GM19043 (cell line): ENCODE results near the gene TEAD4.

Experiments used
- ATAC-seq: cut with Tn5 transposase; IDR thresholded peaks from one replicate; pipeline ENCODE4 v1.9.1; 2021; ENCODE audit warnings: low read depth; ENCODE audit not compliant: unreplicated experiment

TEAD4 gene

DNA sequence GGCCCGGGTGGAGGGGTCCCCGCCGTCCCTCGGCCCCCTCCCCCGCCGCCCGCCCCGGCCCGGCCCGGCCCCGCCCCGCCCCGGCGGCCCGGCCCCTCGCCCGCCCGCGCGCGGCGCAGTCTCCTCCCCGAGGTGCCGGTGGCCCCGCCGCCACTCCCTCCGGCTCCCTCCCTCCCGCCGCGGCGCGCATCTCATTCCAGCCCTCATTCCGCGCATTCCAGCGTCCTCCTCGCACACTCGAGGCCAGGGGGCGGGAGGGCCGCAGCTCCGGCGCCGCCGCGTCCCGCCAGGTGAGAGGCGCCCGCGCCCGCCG, at the start of gene TEAD4:
TSS of gene TEAD4 (plus strand) at position 206 of the 313 bp plus-strand sequence.
- ATAC-seq, result no peak

DNA sequence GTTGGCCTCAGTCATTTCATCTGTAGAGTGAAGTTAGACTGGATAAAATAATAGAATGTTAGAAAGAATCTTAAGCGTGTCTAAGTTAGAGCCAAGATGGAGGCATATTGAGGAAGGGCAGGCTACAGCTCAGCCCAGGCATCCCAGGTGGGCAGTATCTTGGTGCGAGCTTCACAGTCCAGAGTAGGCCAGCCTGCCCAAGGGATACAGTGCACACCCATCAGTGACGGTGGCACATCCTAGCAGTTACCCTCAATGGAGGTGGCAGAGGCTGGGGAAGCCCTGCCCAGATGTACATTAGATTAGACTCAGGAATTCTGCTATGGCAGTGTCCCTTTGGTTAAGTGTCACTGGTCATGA, 47.0 kb upstream of the TEAD4 start:
- no peak for ATAC-seq

DNA sequence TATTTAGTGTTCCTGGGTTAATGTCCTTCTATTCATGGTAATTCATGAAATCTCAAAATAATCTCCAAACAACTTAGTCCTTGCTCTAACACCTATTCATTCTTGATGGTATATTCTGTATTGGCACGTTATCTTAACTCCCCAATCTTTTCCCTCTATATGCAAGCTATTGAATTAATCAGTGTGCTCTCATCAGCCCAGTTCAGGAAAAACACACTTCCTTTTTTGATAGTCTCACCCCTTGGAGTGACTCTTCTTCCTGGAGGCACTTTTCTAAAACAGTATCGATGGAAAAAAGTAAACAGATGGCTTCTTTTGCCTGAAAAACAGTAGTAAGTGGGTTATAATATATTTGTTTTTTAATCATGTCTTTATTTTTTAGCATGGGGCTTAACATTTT, 39.9 kb upstream of the TEAD4 start:
- no peak for ATAC-seq

- no peak for ATAC-seq
These were observed 36.9 kb upstream of the TEAD4 start for GRCh38 chr12:2922329-2922728.

DNA sequence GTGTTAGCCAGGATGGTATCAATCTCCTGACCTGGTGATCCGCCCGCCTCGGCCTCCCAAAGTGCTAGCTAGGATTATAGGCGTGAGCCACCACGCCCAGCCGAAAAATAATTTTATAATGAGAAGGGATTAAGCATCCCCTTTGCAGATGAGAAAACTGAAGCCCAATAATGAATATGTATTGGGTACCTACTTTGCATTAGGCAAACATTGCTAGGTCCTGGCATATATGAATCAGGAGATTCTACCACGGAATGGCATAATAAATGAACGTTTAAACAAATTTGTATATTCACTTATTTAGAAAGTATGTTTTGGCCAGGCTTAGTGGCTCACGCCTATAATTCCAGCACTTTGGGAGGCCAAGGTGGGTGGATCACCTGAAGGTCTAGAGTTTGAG, 36.1 kb upstream of the TEAD4 start:
- no peak for ATAC-seq

GRCh38 chr12:2924019-2924418, 35.2 kb upstream of the TEAD4 start:
- ATAC-seq, result no peak

GRCh38 chr12:2925322-2925995, 33.7 kb upstream of the TEAD4 start:
- no peak for ATAC-seq

DNA sequence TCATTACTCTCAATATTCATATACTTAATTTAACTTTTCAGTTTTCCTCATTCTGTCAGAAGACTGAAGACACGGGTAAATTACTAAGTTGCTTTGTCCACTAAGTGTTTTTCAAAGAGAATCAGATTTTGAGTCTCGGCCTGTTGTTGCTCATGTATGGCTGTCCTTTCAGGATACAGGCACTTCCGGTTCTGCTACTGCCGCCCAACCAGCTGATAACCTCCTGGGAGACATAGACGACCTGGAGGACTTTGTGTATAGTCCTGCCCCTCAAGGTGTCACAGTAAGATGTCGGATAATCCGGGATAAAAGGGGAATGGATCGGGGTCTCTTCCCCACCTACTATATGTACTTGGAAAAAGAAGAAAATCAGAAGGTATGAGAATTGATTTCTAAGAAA, 28.3 kb upstream of the TEAD4 start:
- ATAC-seq, result no peak

DNA sequence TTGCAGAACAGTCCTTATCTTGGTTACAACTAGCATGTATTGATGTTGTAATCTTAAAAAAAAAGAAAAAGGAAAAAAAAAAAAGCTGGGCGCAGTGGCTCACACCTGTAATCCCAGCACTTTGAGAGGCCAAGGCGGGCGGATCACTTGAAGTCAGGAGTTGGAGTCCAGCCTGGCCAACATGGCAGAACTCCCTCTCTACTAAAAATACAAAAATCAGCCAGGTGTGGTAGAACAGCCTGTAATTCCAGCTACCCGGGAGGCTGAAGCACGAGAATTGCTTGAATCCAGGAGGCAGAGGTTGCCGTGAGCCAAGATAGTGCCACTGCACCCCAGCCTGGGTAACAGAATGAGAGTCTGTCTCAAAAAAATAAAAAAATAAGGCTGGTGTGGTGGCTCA, 25.6 kb upstream of the TEAD4 start:
- ATAC-seq, result no peak

DNA sequence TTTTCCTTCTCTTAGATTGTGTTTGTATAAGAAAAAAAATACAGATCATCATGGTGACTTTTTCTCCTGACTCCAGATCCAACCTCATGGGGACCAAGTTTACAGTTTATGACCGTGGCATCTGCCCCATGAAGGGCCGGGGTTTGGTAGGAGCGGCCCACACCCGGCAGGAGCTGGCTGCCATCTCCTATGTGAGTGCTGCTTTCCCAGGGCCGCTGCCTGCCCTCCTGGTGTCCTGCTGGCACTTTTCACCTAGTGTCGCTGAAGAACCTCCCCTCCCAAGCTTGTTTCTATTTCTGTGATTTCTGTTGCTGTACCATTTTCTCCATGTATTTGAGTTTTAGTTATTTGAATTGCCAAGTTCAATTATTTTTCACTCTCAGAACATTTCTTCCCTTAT, 24.8 kb upstream of the TEAD4 start:
- ATAC-seq, result no peak

- no peak for ATAC-seq
These were observed 22.9 kb upstream of the TEAD4 start for GRCh38 chr12:2936301-2936700.

- ATAC-seq, result no peak
These were observed 21.7 kb upstream of the TEAD4 start for GRCh38 chr12:2937500-2937899.

- ATAC-seq, result no peak
These were observed 20.0 kb upstream of the TEAD4 start for GRCh38 chr12:2939191-2939590.

- no peak for ATAC-seq
These were observed 18.6 kb upstream of the TEAD4 start for GRCh38 chr12:2940564-2940963.

- ATAC-seq, result no peak
These were observed 17.7 kb upstream of the TEAD4 start for GRCh38 chr12:2941524-2941923.

GRCh38 chr12:2944401-2945047, 14.7 kb upstream of the TEAD4 start:
- no peak for ATAC-seq

DNA sequence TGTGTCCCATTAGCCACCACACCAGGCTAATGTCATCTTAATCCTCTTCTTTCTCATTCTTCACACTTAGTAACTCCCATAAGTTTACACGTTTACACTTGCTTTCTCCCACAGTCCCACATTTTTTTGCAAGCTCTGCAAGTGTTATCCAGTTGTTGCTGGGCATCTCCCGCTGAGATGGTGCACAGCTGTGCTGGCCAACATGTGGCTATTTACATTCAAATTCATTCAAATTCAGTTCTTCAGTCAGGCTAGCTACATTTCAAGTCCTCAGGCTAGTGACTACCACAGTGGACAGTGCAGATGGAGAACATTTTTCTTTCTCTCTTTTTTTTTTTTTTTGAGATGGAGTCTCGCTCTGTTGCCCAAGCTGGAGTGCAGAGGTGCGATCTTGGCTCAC, 9.8 kb upstream of the TEAD4 start:
- no peak for ATAC-seq

DNA sequence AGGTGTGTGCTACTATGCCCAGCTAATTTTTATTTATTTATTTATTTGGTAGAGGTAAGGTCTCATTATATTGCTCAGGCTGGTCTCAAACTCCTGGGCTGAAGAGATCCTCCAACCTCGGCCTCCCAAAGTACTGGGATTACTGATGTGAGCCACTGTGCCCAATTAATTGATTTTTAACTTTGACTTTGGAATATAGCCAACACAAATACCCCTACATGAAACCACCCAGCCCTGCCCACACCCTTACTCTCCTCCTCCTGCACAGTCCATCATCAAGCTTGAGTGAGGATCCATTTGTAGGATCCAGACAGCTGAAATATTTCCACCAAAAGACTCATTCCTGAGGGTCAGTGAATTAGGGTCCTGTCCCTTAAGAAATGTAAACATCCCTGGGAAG, 3.3 kb upstream of the TEAD4 start:
- ATAC-seq, result no peak

DNA sequence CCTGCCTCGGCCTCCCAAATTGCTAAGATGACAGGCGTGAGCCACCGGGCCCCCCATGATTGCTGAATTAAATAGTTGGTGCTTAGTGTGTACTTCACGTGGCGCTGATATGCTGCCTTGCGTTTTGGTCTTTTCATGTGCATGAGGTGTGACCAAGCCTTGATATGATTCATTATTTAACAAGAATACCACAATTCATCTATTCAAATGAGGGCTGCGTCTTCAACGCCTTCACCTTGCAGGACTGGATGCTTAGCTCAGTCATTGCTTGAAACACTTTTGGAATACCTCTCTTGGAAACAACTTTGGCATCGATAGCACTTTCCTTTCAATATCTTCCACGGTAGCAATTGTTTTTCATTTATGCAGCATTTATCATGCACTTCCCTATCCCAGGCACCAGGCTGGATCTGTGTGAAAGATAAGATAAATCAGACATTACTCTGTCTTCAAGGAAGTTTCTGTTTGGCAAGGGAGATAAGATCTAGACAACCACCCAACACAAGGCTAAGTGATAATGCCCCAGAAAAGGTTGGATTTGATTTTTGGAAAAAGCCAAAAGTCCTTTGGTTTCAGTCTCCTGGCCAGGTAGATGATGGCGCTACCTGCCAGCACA, 1.3 kb upstream of the TEAD4 start:
- ATAC-seq, result no peak

GRCh38 chr12:2958432-2959191, 585 bp upstream of the TEAD4 start:
- no peak for ATAC-seq

GRCh38 chr12:2959505-2960389, 550 bp downstream of the TEAD4 start:
- ATAC-seq, result no peak
